Measurements from ENCODE around the gene ZNF277.

DNA sequence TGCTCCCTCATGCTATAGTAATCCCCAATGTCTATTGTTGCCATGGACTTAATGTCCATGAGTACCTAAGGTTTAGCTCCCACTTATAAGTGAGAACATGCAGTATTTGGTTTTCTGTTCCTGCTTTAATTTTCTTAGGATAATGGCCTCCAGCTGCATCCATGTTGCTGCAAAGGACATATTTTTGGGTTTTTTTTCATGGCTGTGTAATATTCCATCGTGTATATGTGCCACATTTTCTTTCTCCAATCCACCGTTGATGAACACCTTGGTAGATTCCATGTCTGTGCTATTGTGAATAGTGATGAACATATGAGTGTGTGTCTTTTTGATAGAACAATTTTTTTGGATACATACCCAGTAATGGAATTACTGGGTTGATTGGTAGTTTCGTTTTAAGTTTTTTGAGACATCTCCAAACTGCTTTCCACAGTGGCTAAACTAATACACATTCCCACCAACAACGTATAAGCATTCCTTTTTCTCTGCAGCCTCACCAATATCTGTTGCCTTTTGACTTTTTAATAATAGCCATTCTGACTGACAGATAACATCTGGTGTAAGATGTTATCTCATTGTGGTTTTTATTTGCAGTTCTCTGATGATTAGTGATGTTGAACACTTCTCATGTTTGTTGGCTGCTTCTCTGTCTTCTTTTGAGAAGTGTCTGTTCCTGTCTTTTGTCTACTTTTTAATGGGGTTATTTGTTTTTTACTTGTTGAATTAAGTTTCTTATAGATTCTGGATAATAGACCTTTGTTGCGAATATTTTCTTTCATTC, 175.0 kb downstream of the ZNF277 start:
- TF ChIP-seq EP300 (IDR thresholded peaks at IDR 0.05; ENCODE audit: borderline replicate concordance), result no peak
- TF ChIP-seq REST (IDR thresholded peaks at IDR 0.05; ENCODE audit: low read depth), result no peak
- TF ChIP-seq TEAD4 (IDR thresholded peaks at IDR 0.05), result no peak
- TF ChIP-seq CEBPB (IDR thresholded peaks at IDR 0.05), result no peak
- TF ChIP-seq EGR1 (IDR thresholded peaks at IDR 0.05), result no peak
- TF ChIP-seq ZBTB7A (IDR thresholded peaks at IDR 0.05; ENCODE audit: low read depth), result no peak
- no peak for TF ChIP-seq YY1 (IDR thresholded peaks at IDR 0.05; ENCODE audit: low read depth)
- TF ChIP-seq, protein P1, sequence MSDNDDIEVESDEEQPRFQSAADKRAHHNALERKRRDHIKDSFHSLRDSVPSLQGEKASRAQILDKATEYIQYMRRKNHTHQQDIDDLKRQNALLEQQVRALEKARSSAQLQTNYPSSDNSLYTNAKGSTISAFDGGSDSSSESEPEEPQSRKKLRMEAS (IDR thresholded peaks at IDR 0.05), result no peak
- TF ChIP-seq CREB1 (IDR thresholded peaks at IDR 0.05; ENCODE audit: low read depth), result no peak
- no peak for TF ChIP-seq RAD21 (IDR thresholded peaks at IDR 0.05; ENCODE audit: low read depth)
- TF ChIP-seq USF1 (IDR thresholded peaks at IDR 0.05), result no peak
